Ramos (cell line): ENCODE results near the gene CGB2.
"Not testable (repeated sequence)": the region's sequence is repeated elsewhere in the genome, so short reads cannot be mapped to it uniquely, and the experiment has no call there.

Source experiments
- in situ Hi-C: fragments of 300-500 bp; cut with MboI; formaldehyde crosslinking; loops from one replicate; pipeline ENCODE4 v1.14.3; 2022; ENCODE audit warnings: low sequenced_read_pairs; ENCODE audit not compliant: unreplicated experiment

Gene CGB2

GRCh38 chr19:49006905-49007304 lies 24.8 kb upstream of the CGB2 start:
- in situ Hi-C loops = no loop called here

GRCh38 chr19:49009828-49010227 lies 21.9 kb upstream of the CGB2 start:
- in situ Hi-C loops = no loop called here

- in situ Hi-C loops = no loop called here
Observed at GRCh38 chr19:49010453-49010852, 21.2 kb upstream of the CGB2 start.

- in situ Hi-C loops = no loop called here
Observed at GRCh38 chr19:49011194-49011593, 20.5 kb upstream of the CGB2 start.

- in situ Hi-C loops = no loop called here
Observed at GRCh38 chr19:49014123-49014869, 17.4 kb upstream of the CGB2 start.

GRCh38 chr19:49014870-49015255 lies 16.8 kb upstream of the CGB2 start:
- in situ Hi-C loops = no loop called here

- in situ Hi-C loops = no loop called here
Observed at GRCh38 chr19:49016067-49016839, 15.4 kb upstream of the CGB2 start.

- in situ Hi-C loops = no loop called here
Observed at GRCh38 chr19:49017041-49017665, 14.5 kb upstream of the CGB2 start, which contains the start of gene LHB. Gene LHB (minus strand): TSS chr19:49017091. CDS start chr19:49017081, 10 bp downstream.

- in situ Hi-C loops = no loop called here
Observed at GRCh38 chr19:49017666-49018351, 13.9 kb upstream of the CGB2 start.

- in situ Hi-C loops = not testable (repeated sequence)
Observed at GRCh38 chr19:49018388-49019241, 13.1 kb upstream of the CGB2 start.

GRCh38 chr19:49019242-49019932 lies 12.3 kb upstream of the CGB2 start:
- in situ Hi-C loops = no loop called here

GRCh38 chr19:49020342-49020741 lies 11.3 kb upstream of the CGB2 start:
- in situ Hi-C loops = no loop called here

GRCh38 chr19:49020931-49021895 lies 10.5 kb upstream of the CGB2 start:
- in situ Hi-C loops = no loop called here

GRCh38 chr19:49022116-49022515 lies 9.6 kb upstream of the CGB2 start:
- in situ Hi-C loops = no loop called here

- in situ Hi-C loops = not testable (repeated sequence)
Observed at GRCh38 chr19:49024233-49024632, 7.5 kb upstream of the CGB2 start, which contains the start of gene CGB3. Gene CGB3 (minus strand): TSS chr19:49024333. CDS start chr19:49023971, 362 bp downstream.

GRCh38 chr19:49025088-49025487 lies 6.6 kb upstream of the CGB2 start:
- in situ Hi-C loops = not testable (repeated sequence)

- in situ Hi-C loops = not testable (repeated sequence)
Observed at GRCh38 chr19:49025599-49025998, 6.1 kb upstream of the CGB2 start.

- in situ Hi-C loops = not testable (repeated sequence)
Observed at GRCh38 chr19:49028686-49029085, 3.0 kb upstream of the CGB2 start.
